T-helper 22 cell (primary cell): ENCODE data around the gene RIN3.
"Not testable (repeated sequence)": the region's sequence is repeated elsewhere in the genome, so short reads cannot be mapped to it uniquely, and the experiment has no call there.

Experiments
- DNase-seq: peaks from one replicate; pipeline ENCODE4 v3.0.0-alpha.2; 2020; ENCODE audit warnings: low read depth

The RIN3 gene

DNA sequence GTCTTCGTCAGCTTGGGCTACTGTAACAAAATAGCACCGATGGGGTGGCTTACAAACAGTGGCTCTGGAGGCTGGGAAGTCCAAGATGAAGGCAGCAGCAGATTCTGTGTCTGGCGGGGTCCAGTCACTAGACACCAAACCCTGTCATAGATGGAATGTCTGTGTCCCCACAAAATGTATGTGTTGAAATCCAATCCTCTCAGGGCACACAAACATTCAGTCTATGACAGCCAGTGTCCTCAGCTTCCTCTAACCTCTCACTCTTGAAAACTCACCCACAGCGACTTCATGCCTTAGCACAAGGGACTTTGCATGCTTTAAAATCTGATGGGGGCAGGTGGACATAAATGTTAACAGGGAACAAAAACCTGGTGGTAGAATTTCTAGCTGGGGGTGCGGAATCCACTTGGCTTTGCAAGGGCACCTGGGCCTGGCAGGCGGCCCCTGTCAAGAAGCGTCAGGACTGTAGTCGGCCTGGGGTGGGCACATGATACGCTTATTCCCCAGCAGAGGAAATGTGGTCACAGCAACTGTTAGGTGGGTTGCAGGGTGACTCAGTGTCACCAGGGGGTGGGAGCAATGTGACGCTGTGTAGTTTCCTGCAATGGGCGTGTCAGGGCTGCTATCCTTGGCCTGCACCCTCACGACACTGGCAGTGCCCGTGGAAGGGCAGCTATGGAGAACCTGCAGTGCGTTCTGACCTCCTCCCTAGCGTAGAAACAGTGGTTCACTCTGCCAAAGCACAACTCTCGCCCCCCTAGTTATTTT, 17.7 kb downstream of the RIN3 start:
- DNase-seq = no peak

DNA sequence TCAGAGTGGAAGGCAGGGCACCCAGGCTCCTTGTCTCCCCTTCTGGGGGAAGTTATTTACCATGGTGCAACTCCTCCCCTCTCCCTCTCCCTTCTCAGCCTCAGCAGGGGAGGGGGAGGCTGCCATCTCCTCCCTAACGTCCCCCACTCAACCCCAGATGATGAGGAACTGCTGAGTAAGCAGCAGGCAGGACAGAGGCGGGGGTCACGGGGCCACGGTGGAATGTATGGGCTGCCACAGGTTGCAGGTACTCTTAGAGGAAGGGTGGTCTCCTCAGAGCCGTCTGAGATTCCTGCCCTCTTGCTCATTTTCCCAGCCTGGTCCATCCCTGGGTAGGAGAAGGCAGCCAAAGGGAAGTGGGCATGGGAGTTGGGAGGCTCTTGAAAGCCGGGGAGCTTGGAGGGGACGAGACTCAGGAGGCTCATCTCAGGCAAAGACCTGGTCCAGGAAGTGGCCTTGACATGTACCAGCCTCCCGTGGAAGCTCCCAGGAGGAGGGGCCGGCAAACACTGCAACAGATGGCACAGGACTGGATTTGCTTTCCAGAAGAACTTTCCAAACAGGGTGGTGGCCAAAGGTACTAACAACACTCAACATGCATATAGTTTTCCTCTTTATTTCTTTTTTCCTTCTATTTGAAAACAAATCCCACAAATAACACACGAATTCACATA, 19.0 kb downstream of the RIN3 start:
- DNase-seq = no peak

DNA sequence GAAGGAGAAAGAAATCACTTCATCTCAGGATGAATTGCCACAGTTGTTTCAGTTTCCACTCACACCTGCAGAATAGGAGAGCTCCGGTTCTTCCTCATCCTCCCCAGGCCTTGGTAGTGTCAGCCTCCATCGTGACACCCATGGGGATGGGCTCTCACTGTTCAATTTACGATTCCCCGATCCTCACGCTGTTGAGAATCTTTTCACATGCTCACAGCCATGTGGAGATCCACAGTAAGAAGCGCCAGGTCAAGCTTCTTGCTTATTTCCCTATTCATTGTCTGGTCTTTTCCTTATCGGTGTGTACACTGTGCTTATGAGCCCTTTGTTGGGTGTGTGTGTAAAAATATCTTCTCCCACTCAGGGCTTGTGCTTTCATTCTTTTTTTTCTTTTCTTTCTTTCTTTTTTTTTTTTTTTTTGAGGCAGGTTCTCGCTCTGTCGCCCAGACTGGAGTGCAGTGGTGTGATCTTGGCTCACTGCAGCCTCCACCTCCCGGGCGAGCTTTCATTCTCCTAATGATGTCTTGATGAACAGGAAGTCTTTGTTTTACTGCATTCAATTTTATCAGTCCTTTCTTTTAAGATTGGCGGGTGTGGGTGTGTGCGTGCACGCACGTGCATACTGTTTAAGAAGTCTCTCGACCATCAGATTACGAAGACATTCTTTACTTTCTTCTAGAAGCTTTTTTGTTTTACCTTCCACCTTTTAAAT, 21.5 kb downstream of the RIN3 start:
- no peak for DNase-seq

DNA sequence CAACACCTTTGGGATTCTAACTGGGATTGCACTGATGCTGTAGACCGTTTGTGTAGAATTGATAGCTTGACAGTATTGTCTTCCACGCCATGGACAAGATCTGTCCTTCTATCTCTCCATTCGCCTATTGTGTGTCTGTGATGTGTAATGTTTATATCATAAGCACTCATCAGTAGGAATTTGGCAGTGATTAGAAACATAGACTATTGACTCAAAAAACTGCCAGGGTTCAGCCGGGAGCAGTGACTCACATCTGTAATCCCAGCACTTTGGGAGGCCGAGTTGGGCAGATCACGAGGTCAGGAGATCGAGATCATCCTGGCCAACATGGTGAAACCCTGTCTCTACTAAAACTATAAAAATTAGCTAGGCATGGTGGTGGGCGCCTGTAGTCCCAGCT, 22.6 kb downstream of the RIN3 start:
- not testable (repeated sequence) for DNase-seq

DNA sequence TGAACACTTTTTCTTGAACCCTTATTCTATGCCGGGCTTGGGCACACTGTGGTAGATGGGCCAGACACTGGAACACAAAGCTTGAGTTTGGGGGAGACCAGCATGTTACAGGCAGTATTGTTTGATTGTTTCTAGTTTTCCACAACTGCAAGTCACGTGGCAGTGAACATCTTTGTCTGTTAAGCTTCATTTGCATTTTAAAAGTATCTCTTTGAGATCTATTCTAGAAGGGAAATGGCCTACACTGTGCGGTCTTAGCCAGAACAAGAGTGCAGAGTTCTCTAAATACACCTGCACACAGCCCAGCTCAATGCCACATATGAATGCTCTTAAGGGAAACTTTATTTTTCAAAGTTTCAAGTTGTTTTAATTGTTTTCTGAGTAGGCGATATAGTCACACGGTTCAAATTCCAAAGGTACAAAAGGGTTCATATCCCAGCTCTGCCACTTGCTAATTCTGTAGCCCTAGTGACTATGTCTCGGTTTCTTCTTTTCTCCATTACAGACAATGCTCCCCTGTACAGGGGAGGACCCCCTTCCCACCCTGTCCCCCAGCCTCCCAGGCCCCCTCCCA, 24.9 kb downstream of the RIN3 start:
- DNase-seq = no peak

DNA sequence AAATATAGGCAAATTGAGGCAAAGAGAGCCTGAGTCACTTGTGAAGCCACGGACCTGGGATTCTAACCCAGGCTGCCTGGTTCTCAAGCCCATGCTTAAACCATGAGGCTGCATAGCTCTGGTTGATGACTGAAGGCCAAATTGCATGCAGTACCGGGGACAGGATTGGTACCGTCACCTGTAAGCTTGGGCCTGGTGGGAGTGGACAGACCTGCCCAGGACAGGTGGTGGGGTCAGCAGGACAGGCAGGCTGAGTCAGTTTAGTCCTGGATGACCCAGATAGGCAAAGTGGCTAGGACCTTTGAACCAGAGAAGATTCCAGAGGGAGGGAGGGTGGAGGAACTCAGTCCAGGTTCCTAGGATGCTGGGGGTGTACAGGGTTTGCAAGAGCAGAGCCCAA, 25.8 kb downstream of the RIN3 start:
- DNase-seq = no peak

DNA sequence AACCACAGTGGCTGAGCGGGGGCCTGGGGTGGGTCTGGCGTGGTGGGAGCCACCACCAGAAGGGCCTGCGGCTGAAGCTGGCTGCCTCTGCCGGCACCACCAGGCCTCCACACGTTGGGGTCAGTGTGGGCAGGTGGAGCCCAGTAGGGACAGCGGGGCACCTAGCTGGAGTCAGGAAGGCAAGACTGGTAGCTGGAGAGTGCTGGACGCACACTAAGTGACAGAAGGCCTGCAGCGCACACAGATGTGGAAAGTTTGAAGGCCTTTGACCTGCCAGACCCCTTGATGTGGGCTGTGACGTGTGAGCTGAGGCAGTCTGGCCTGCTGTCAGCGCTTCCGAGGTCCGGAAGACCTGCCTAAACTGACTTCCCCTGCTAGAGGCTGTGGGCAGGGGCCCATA, 26.3 kb downstream of the RIN3 start:
- no peak for DNase-seq

DNA sequence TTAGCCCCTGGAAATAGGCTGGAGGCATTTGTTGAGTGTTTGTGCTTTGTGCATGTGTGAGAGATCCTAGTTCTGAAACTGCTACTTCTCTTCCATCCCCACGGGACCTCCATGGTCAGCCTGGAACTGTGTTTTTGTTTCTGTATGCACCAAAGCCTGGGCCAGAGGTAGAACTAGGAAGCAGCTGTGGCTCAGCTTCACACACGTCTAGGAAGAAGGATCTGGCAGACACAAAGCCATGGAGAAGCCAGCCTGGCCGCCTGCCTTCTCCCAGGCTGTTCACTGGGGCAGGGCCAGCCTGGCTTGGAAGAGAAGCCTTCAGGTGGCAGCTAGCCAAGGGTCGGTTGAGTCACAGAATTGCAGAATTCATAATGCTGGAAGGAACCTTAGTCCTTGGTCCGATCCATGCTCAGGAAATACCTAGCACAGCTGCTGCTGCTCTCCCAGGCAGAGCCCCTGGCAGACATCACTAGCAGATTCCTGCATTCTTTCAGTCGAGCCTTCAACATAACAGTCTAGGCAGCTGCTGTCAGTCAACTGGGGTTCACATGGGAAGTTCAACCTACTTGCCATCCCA, 27.0 kb downstream of the RIN3 start:
- DNase-seq = no peak

DNA sequence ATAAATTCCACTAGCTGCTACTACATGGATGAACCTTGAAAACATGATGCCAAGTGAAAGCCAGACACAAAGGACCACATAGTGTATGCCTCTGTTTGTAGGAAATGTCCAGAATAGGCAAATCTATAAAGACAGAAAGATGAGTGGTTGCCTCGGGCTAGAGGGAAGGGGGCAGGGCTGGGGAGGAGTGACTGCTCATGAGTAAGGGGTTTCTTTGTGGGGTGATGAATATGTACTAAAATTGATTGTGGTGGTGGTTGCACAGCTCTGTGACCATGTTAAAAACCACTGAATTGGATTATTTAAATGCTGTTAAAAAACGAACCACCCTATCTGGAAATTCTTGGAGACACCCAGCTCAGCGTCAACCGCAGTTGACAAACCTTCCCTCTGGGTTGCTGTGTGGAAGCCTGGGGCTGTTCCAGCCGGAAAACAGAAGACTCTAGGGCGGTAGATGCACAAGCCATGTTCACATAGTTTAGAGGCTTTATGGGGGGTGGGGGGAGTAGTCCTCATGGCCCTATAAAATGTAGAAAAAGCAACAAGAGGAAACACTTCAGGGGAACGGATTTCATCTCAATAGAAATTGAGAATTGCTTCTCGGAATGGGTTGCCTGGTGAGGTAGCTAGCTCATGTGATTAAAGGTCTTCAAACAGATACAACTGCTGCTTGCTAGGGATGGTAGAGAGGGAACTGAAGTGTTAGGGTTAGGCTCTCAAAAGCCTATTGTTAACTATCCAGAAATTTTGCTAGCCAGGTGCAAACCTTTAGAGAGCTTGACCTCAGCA, 29.4 kb downstream of the RIN3 start:
- DNase-seq = no peak

DNA sequence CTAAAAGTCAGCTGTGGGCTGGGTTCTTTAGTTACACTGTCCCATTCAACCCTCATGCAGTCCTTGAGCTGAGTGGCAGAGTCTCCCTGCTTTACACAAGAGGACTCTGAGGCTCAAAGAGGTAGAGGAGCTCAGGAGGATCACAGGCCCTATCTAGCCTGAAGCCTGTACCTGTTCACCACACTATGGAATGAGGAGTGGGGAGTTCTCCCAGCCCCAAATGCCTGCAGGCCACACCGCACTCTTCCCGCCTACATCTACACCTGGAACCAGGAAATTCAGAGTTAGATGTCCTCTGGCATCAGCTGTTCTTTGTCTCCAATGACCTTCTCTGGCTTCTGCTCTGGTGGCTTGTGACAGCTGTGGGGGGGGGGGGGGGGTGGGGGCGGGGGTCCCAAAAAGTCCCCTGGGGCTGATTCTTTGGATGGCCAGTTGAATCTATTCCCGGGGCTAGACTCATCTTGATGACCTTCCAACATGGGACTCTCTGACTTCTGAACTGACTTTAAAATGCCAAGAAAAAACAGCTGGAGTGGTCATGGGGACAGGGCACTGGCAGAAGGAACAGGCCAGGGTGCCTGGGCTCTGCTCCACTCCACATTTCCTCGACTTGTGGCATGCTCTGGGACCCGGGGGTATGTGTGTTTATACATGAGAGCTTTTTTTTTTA, 30.6 kb downstream of the RIN3 start:
- DNase-seq = no peak

DNA sequence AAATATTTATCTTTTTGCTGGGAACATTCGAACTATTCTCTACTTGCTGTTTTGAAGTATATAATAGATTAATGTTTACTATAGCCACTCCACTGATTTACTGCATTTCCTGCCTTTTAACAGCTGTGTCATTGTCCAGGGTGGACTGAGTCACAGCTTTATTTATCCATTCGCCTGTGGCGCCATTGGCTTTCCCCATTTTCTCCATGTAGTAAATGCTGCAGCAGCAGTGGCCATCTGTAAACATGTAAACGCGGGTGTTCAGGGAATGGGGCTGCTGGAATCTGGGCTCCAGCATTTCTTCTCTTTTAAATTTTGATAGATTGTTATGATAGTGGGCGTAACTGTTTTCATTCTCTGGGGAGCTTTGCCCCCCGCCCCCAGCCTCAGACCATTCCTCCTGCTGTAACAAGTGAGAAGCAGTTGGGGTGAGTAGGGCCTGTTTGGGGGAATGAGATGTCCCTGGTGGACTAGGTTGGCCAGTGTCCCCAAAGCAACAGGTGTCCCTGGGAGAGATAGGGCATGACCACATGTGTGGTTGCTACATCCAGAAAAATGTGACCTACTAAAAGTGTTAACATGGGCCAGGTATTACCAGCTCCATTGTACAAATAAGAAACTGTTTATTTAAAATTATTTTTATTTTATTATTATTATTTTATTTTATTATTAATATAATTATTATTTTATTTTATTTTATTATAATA, 32.9 kb downstream of the RIN3 start:
- DNase-seq = no peak

DNA sequence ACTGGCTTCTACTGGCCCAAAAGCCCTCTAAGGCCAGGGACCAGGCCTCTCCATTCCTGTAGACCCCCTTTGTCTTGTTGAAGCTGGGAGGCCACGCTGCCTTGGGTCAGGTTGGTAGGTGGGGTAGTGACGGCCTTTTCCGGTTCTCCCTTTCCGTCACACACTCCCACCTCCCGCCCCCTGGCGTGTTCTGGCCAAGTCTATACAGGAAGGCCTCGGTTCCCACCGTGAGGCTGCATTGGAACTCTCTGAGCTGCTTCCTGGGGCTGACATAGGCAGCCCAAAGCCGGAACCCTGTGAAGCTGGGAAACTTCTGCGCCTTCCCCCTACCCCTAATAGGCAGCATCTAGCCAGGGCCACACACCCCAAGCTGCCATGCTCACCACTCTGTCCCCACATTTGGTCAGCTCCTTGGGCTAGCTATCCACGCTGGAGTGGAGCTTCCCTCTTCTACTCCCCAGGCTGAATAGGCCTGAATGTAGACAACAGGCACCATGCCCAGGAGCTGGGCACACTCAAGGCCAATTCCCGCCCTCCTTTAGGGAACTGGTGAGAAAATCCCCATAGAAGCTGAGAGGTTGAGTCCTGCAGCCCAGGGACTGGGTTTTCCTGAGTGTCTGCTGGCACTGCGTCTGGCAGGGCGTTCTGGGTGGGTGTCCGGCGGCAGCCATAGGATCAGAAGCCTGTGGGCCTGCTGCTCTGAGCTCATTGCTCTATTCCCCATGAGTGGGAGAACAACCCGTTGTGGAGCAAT, 35.7 kb downstream of the RIN3 start:
- no peak for DNase-seq

DNA sequence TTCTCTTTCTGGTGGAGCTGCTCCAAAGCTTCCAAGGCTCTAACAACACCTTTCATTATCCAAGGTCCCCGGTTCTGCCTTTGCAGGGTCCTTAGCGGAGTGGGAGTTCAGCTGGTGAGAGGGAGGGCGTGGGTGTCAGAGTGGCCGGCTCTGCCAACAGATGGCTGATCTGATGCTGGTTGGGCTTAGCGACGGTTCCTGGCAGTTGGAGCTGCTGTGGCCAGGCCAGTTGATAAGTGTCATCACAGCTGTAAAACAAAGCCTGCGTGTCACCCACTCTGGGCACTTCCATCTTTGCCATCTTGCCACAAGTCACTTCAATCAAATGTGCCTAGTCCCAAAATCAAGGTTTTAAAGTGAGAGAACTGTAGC, 36.3 kb downstream of the RIN3 start:
- DNase-seq = no peak

DNA sequence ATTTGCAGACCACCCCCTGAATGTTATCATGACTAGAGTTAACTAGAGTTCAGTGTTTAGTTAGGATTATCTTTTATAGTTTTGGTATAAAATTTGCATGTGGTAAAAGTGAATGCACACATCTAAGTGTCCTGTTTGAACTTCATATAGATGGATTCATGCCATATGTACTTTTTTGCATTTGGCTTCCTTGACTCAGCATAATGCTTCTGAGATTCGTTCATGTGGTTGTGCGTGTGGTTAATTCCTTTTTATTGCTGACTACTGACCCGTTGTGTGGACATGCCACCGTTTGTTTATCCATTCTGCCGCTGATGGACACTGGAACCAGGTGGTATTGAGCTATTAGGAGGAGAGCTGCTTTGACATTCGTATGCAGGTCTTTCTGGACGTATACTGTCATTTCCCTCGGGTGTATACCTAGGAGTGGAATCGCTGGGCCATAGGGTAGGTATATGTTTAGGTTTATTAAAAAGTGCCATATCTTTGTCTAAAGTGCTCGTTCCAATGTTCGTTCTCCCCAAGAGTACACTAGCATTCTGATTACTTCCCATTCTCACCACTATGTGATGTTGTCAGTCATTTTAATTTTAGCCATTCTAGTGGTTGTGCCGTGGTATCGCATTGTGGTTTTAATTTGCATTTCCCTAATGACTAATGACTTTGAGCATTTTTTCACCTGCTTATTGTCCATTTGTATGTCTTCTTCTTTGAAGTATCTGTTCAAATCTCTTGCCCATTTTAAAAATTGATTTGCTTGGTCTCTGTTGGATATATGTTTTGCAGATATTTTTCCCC, 37.7 kb downstream of the RIN3 start:
- no peak for DNase-seq

DNA sequence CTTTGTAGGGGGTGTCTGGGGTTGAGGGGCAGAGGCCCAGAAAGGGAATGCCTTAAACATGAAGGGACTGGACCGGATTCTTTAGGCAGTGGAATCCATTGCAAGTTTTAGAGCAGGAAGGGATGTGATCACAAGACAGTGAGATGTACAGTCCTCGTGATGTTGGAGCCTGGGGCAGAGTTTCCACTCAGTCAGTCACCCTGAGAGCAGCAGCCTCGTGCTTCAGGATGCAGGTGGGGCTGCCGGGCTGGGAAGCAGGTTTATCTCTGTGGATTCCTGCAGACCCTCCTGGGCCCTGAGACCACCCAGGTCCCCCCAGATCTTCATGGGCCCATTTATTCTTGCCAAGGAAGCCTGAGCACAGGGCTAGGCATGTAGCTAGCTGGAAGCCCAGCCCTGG, 38.5 kb downstream of the RIN3 start:
- DNase-seq = no peak

DNA sequence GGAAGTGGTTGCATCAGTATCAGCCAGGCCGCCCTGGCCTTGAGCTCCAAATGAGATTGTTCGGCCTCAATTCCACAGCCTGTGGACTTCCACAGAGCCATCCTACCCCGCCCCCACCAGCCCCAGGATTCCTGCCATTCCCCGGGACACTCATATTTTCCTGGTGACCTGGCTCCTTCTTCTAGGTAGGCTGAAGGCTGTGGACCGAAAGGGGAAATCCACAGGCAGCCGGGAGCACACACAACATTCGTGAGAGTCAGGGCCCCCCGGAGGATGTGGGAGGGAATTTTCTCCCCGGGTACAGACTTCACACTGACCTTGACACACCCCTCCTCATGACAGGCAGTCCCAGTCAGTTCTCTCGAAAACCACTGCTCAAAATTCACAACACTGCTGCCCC, 39.9 kb downstream of the RIN3 start:
- DNase-seq = no peak

DNA sequence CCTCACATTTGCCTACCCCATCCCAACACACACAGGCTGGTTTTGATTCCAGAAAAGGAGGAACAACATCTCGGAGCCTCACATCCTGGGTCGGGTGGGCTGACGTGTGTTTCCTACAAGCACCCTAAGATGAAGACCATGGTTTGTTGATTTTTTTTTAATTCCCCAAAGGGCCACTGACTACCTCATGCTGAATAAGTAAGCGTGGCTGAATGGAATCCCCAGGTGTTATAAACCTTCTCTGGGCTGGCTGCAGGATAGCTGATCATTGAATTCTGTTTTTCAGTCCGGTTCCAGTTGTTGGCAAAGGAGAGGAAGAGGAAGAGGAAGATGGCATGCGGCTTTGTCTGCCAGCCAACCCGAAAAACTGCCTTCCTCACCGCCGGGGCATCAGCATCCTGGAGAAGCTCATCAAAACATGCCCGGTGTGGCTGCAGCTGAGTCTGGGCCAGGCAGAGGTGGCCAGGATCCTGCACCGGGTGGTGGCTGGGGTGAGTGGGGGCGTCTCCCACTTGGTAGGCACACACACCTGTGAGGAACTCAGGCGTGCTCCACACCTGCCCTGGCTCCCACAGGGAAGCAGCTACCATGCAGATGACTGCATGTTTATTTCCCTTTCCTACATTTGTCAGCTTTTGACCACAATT, 42.0 kb downstream of the RIN3 start:
- DNase-seq = no peak

DNA sequence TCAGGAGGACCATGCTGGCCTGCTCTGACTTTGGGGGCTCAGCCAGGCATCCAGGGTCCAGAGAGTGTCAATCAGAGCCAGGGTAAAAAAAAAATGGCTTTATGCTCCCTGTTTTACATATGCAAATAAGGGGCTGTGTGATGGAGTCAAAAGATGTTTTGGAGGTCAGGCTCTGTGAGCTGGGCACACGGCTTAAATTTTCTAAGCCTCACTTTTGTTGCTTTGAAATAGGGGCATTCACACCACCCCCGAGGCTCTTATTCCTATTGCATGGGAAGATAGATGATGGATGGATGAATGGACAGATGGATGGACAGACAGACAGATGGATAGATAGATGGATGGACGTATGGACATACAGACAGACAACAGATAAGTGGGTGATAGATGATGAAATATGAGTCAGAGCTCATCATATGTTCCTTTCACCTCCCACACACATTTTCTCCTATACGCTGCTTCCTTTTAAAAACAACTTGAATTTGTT, 42.7 kb downstream of the RIN3 start:
- no peak for DNase-seq
